AML-193 (cell line): ENCODE results near the gene AKR1B1.

Experiments used
- DNase-seq, 2 experiments: peaks; one replicate each; lab custom pipeline; 2025; lab: John Stamatoyannopoulos, UW

The AKR1B1 gene

DNA sequence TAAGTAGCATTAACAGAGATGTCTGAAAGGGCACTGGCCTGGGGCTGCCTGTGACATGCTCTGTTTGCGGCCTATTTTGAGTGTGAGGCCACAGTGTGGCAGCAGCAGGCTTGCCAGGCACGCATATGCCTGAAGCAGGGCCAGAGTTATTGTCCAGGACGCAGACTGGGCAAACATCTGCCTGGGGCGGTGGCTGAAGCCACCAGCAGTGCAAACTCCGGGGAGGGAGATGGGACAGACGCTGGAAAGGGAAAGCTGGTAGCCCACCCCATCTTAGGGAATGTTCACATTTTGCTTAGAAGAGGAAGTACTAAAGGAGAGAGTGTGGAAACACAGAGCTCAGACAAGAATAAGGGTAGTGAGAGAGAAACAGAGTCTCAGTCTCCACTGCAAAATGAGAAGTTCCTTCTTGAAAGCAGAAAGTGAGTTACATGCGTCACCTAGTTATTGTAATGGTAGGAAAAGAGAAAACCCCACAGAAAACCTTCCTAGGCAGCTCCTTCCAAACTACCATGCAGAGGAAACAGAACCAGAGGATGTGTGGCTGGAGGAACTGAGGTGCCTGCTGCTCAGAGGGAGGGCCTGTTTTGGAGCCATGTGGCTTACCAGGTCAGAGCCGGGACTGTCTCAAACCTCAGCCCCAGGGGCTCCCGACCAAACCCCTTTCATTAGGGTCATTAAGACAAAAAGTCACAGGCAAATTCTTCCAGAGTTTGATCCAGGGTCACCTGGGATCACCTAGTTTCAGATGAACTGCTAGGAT lies 14.5 kb downstream of the AKR1B1 start:
- DNase-seq, result no peak

DNA sequence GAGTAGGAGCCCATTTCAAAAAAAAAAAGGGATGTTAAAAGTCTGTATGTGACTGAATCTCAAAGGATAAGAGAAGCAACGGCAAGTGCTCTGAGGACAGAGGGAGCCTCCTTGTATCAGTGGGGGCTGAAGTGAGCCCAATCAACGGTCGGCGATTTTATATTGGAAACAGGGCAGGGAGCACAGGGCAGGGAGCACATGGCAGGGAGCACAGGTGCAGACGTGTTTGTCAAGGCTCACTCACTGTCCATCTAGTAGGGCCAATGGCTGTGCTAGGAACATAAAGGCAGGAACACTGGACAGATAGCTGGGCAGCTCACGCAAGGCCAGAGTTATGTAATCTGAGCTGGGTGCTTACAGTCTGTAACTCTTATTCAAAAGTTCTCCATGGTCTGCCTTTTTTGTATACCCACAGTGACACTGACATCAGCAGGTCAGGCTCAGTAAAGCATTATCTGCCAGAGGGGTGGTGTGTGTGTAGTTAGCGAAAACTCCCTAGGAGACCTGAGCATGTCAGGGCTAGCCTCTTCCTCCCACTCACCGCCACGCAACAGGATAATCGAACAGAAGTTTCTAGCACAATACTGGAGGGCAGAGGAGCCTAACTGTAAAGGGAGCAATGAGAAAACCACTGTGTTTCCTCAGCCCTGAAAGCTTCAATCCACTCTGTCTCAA lies 15.4 kb downstream of the AKR1B1 start:
- no peak for DNase-seq

DNA sequence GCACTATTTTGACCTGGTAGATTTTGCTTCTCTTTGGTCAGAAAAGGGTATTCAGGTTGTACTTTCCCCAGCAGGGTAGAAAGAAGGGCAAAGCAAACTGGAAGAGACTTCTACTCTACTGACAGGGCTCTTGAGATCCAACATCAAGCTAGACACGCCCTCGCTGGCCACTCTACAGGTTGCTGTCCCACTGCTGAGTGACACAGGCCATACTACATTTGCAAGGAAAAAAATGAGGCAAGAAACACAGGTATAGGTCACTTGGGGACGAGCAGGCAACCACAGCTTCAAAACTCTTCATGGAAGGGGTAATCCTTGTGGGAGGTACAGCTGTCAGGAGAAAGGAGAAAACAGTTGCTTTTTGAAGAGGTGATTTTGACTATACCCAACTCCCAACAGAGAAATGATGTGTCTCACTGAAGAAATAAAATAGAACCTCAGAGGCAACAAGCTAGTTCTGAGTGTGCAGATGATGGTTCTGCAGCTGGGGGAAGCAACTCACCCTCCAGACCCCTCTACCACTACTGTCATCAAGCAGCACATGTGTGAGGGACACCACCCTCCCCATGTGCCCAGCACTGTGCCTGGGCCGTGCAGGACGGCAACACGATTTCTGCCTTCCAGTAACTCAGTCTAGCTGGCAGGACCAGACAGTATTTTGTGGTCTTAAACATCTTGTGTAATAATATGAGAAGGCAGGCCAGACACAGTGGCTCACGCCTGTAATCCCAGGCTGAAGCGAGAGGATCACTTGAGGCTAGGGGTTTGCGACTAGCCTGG lies 16.3 kb downstream of the AKR1B1 start:
- no peak for DNase-seq

DNA sequence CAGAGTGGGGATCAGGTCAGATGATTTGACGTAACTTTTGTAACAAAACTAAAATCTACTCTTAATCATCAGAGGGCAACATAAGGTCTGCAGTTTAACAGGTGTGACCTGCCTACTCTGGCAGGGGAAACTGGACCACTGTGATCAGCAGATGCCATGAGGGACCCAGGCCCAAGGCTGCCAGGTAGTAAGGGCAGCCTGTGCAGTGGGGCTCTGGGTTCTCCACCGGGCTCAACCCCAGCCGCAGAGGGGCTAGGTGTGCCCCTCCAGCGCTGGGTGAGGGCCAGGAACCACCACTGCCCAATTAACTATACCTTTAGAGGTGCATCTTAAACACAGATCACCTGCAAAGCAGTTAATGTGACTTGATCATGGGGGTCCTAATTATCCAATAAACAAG lies 17.6 kb downstream of the AKR1B1 start:
- DNase-seq, result no peak

DNA sequence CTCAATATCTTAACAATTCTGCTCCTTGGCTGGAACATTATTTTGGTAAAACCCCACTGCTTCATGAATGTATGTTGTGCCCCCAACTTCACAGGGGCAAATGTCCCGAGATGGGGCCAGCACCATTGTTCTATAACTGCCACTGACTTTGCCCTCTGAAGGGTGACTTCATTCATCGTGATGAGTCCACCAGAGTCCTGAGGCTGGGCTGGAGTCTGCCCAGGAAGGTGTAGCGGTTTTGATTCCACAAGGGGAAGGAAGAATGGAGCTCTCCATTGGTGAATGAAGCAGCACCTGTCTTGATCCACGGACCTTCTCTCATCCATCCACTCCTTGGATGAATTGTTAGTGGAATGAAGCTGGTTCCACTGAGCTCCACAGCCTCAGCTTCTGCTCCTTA lies 18.4 kb downstream of the AKR1B1 start:
- DNase-seq, result no peak

DNA sequence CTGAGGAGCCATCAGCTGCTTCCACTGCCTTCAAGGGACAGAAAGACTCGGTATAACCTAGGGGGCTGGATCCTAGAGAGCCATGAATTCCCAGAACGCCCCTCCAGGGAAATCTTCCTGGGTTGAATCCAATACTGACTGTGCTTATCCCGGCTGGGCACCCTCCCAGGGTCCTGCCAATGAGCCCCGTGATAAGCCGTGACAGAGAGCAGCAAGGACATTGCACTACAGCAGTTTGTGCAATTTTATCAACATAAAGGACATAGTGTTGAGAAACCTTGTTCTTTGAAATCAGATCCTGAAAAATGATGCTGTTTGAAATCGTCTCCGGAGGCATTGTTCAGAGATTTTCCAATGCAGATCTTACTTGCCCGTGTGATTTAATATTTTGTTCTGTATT lies 18.8 kb downstream of the AKR1B1 start:
- no peak for DNase-seq

DNA sequence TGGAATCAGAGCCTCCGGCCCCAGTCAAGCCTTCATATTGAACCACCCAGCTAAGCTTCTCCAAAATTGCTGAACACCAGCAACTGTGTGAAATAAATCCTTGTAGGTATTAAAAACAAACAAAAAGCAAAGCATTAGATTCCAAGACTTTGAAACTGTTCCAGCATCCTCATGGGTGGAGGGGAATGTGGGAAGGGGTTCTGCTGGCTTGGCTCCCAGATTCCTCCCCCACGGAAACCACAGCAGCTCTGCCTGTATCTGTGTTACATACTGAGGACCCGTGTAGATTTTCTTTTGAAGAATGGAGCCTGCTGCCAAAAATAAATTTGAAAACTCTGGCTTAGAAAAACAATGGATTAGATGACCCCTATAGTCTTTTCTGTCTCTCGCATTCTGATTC lies 20.0 kb downstream of the AKR1B1 start:
- no peak for DNase-seq

DNA sequence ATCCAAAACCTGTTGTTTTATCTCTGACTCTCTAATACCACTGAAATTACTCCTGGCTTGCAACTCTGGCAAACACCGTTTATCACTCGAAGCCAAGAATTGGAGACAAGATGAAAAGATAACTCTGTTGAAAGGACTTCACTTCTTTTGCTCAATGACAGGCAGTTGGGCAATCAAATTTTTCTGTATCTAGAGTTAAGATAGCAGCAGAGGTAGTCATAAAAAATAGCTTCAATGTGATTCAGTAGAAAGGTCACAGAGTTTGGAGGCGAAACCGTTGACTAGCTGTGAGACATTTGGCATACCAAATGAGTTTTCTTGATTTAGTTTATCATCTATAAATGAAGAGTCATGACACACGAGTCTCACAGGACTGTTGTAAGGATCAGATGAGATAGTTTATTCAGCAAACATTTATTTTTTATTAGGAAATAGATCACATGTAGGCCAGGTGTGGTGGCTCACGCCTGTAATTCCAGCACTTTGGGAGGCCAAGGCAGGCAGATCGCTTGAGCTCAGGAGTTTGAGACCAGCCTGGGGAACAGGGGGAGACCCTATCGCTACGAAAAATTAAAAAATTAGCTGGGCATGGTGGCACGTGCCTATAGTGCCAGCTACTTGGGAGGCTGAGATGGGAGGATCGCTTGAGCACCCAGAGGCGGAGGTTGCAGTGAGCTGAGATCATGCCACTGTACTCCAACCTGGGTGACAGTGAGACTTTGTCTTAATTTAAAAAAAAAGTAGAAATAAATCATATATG lies 23.6 kb downstream of the AKR1B1 start:
- DNase-seq, result no peak

DNA sequence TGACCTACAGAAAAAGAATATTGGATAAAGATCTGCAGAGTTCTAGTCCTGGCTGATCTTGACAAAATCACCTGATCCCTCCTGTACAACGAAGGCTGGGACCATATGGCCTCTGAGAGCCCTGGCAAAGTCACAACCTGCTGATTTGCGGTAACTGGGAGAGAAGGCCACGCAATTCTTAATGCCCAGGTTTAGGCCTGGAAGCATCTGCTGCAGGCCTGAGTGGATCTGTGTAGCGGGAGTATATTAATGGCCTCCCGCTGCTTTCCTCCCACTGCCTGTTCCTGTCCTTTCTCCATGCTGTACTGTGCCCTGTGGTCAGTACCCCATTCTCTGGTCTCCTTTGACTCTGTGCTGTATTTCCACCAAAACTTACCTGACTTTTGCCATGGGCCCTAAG lies 24.2 kb downstream of the AKR1B1 start:
- no peak for DNase-seq

DNA sequence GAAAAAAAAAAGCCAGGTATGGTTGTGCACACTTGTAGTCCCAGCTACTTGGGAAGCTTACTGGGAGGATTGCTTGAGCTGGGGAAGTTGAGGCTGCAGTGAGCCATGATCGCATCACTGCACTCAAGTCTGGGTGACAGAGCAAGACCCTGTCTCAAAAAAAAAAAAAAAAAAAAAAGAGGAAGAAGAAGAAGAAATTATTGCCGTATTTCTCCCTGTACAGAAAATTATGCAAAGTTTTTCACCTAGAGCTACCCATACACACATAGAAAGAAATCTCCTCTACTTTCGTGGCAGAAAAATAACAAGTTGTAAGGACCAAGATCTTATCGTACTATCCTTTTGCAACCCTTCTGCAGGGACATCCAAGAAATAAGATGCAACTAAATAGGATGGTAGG lies 25.5 kb downstream of the AKR1B1 start:
- no peak for DNase-seq

DNA sequence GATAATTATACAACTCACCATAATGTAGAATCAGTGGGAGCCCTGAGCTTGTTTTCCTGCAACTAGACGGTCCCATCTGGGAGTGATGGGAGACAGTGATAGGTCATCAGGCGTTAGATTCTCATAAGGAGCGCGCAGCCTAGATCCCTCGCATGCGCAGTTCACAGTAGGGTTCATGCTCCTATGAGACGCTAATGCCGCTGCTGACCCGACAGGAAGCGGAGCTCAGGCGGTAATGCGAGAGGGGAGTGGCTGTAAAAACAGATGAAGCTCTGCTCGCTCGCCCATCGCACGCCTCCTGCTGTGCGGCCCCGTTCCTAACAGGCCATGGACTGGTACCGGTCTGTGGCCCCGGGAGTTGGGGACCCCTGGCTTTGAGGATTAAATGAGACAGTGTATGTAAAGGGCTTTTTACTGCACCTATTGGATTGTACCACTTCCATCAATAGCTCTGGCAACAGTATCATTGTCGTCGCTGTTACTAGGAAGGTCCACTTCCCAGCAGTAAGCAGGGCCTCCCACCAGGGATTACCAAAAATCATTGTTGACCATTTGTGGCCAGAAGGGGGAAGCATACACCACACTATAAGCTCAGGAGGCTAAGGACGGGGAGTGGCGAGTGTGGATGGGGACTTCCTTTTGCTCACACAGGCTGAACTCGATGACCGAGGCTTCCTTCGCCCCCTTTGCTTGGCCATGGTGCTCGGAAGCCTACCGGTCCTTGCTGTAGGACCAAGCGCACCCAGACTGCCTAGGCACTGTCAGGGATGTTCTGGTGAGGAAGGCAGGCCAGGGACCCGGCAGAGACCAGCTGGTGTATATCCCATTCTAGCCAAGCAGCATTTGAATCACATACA lies 26.4 kb downstream of the AKR1B1 start:
- DNase-seq, result peak; percentile 68 to 71

DNA sequence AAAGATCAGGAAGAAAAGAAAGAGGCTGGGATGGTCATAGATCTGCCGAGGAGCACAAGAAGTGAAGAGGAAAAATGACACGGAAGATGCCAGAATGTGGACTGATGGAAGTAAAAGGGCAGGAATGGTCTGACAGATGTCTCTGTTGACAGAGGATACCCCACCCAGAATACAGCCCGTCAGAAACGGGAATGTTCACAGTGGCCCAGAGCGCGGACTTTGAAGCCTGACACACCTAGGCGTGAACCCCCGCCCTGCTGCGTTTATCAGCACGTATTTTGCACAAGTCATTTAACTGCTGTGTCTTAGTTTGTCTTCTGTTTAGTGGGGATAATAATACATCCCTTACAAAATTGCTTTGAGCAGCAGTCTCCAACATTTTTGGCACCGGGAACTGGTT lies 27.1 kb downstream of the AKR1B1 start:
- no peak for DNase-seq

DNA sequence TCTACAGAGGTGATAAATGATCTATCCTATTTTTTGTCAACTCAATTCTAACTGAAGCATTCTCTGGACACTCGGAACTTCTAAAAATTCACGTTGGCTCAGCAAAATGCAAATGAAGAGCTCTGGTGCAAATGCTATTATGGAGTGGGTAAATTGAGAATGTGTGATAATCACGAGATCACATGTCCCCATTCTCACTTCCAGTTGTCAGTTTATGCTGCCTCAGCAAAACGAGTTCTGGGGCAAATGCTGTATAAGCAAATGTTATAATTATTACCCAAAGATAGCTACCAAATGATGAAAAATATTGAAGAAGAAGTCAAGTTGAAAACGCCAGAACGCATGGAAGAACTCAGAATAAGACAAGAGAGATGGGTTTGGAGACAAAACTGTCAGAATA lies 29.4 kb downstream of the AKR1B1 start:
- no peak for DNase-seq

DNA sequence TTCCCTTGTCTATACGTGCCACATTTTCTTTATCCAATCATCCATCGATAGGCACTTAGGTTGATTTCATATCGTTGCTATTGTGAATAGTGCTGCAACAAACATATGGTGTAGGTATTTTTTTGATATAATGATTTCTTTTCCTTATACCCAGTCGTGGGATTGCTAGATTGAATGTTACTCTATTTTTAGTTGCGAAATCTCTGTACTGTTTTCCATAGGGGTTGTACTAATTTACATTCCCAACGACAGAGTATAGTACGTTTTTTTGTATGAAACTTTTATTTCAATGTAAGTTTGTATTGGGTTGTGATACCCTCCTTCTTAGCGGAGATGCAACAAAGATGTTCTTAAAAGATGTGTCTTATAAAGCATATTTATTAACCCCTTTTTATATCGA lies 30.0 kb downstream of the AKR1B1 start:
- no peak for DNase-seq

DNA sequence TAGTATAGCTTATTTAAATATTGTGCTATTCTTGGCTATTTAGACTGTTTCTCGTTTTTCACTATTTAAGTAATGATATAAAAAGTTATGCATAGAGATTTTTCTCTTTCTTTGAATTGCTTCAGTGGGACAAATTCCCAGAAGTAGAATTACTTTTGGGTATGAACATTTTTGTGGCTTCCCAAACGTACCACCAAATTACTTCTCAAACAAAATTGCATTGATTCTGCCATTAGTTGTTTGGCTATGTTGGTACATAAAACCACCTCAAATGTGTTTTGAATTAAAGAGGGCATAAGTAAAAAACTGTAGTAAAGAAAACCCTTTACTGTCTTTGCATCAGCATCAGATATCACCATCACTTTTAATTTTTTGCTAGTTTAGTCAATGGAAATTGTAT lies 31.0 kb downstream of the AKR1B1 start:
- no peak for DNase-seq

DNA sequence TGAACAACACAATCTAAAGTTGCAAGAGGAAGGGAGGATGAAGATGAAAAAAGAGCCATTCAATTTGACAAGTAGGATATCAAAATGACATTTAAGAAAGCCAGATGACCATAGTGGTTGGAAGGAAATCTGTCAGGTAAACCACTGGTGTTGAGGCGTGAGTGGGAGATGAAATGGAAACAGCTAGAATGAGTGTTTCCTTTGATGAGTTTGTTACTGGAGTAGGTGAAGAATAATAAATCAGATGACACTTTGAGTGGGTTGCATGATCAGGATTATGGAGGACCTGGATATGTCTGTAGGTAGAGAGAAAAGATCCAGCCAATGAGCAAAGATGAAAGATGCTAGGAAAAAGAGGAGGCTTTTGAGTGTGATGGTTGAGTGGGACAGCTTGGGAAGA lies 33.1 kb downstream of the AKR1B1 start:
- no peak for DNase-seq

DNA sequence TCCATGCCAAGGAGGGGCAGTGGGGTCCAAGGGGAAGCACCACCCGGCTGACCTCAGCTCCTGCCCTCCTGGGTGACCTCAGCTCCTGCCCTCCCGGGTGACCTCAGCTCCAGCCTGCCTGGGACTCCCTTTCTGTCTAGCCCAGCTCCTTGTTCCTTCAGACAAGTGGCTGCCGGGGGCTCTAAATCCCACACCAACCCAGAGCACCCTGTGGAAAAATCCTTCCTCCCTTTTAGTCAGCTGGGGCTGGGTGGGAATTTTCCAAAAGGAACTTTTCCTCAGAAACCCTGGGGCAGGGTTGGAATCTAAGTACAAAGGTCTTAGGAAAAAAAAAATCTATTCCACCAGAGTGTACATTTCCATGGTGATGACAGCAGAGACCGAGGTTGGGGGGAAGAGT lies 36.3 kb downstream of the AKR1B1 start:
- DNase-seq, result no peak

DNA sequence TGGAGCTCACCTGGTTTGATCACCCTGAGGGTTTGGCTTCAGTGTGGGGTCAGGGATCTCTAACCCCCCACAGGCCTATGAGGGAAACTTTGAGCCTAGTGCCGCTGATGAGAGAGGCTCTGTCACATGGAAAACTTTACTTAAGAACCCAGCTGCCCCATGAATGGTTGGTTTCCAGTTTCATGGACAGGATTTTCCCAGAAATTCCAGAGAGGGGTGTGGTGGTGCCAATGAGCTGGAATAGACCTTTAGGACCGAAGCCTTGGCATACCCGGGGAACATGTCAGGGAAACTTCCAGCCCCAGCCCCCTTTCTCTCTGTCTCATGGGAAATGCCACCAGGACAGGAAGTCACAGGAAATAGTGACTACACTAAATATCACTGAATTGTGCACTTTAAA lies 36.9 kb downstream of the AKR1B1 start:
- DNase-seq, result no peak

DNA sequence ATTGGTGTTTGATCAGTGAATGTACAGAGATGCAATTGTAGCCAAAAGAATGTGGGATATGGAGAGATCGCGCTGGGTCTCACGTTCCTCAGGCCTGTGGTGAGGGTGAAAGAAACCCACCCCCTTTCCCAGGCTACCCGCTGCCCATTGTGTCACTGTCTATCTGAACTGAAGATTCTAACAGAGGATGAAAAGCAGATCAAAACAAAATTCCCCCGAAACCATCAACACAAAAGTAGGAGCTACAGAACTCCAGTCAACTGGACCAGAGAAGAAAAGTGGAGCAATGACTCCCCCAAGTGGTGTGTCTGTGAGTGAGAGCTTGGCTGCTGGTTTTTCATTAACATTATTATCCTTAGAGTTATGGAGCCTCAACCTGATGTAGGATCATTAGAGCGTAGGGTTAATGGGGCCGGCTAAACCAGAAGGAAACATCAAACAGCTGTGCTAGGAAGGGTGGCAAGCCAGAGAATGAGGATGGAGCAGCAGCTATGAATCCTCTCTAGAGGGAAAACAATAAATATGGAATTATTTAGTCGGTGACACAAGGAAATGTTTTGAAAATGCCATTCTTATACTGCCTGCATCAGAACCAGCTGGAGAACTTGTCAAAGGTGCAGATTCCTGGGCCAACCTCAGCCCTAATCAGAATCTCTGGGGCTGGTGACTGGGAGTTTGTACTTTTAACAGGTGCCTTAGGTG lies 38.3 kb downstream of the AKR1B1 start:
- peak; percentile 1 to 10 for DNase-seq

DNA sequence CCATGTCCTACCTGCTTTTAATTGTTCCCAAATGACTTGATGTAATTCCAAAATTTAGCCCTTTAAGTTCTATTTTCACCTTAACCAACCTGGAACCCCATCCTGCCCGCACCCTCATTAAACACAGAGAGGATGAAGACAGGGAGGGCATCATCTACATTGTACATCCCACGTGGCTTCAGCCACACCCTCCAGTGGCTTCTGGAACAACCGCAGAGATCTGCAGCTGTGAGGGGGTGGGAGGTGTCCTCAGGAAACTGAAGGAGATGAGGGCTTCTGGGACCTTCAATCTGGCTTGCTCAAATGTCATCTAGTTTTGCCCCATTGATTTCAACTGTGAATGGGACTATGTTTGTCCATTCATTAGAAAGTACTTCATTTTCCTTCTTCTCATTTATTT lies 39.0 kb downstream of the AKR1B1 start:
- no peak for DNase-seq

DNA sequence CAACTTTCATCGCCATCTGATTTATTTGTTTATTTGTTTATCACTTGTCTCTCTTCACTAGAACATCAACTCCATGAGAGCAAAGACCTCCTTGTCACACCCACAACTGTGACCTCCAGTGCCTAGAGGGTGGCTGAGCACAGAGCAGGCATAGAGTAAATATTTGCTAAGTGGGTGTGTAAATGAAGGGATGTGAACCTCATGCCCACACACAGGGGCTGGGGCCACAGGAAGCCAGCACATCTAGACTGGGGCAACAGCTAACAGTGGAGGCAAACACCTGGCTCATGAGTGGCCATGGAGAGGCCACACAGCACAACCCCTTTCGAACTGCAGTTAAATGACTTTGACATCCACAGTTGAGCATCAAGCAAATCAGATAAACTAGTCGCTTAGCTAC lies 39.8 kb downstream of the AKR1B1 start:
- no peak for DNase-seq
